ENCODE data around the gene TUBA4B.
"Not testable (repeated sequence)": the region's sequence is repeated elsewhere in the genome, so short reads cannot be mapped to it uniquely, and the experiment has no call there.

Gene TUBA4B

DNA sequence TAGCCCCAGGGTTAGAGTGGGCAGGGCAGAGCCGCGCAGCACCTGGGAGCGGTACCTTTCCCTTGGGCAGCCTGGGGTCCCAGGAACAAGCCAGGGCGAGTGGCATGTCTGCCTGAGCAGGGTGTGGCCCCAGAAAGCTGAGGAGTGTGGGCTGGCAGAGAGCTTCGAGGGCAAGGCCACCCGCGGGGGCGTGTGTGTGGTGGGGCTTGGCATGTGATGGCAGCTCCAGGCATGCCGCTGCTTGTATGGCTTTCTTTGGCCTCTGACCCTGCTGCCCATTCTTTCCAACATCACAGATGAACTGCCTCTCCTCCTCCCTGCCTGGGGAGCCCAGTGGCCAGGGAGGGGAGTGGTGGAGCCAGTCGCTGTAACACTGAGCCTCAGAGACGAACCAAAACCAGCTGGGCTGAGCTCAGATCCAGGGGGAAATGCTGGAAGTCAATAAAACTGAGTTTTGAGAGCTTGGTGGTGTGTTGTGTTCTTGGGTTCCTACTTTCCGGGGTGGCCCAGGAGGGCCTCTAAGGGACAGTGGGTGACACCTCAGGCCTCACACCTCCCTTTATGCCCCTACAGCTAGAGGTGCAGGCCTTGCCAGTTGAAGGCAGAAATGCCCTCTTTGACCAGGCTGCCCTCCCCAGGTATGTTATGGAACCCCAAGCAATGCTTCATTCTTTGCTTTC is 33.5 kb downstream of the TUBA4B start:
- no peak for DNase-seq (ENCODE audit: extremely low spot score)
- TF ChIP-seq, protein P1, sequence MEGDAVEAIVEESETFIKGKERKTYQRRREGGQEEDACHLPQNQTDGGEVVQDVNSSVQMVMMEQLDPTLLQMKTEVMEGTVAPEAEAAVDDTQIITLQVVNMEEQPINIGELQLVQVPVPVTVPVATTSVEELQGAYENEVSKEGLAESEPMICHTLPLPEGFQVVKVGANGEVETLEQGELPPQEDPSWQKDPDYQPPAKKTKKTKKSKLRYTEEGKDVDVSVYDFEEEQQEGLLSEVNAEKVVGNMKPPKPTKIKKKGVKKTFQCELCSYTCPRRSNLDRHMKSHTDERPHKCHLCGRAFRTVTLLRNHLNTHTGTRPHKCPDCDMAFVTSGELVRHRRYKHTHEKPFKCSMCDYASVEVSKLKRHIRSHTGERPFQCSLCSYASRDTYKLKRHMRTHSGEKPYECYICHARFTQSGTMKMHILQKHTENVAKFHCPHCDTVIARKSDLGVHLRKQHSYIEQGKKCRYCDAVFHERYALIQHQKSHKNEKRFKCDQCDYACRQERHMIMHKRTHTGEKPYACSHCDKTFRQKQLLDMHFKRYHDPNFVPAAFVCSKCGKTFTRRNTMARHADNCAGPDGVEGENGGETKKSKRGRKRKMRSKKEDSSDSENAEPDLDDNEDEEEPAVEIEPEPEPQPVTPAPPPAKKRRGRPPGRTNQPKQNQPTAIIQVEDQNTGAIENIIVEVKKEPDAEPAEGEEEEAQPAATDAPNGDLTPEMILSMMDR (IDR thresholded peaks at IDR 0.05; ENCODE audit: control extremely low read depth, extremely low read depth, low read depth, missing control alignments) = no peak
- POLR2A ChIA-PET = interaction anchor here (0.7 to 1.0 kb wide), 3 partner anchors 8 to 59 kb away, joined by 3 to 8 read pairs (median 3); no protein-coding TSS in a partner anchor
- CTCF ChIA-PET = interaction anchor here (1.0 to 16.0 kb wide), 5 partner anchors 4 to 307 kb away, joined by 4 to 336 read pairs (median 20); partner anchors contain the start of gene DNAJB2

DNA sequence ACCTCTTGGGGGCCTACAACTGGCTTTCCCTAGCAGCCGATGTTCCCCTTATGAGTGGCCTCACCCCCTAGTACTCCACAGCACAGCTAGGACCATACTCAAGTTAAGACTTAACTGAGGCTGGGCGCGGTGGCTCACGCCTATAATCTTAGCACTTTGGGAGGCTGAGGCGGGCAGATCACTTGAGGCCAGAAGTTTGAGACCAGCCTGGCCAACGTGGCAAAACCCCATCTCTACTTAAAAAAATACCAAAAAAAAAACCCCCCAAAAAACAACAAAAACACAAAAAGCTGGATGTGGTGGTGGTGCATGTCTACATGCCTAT is 34.0 kb downstream of the TUBA4B start:
- ChIA-PET CTCF (interaction anchor here (1.0 to 16.0 kb wide), 4 partner anchors 4 to 25 kb away, joined by 4 to 336 read pairs (median 178); partner anchors contain the start of gene DNAJB2), POLR2A (interaction anchor here (0.7 to 0.9 kb wide), 2 partner anchors 9 to 59 kb away, joined by 3 read pairs; no protein-coding TSS in a partner anchor)
- not testable (repeated sequence) for DNase-seq (ENCODE audit: extremely low spot score)

DNA sequence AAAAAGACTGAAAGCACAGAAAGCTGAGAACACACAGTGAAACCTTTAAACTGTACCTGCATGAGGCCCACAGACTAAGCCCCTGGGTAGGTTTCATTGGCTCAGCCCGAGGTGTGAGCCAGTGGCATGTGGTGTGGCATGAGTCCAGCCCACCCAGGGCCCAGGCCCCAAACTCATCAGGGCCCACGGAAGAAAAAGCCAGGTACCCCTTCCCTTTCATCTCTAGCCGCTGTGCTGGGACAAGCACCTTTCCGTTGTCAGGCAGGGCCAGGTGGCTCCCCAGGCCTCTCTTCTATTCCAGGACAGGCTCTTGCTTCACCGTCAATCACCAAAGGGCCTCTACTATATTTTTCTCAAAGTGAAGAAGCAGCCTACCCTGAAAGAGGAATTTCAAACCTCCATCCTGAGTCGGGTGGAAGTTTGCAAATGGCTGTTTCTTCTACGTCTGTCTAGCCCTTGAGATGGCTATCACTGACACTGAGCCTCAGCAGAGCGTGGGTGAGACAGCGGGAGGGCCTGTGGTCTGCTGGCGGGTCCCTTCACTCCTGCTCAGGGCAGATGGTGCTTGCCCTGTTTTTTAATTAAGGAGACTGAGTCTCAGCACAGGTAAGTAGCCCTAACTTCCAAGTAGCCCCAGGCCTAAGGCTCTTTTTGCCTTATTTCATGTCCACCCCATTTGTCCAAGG is 34.7 kb downstream of the TUBA4B start:
- DNase-seq (ENCODE audit: extremely low spot score) = no peak
- TF ChIP-seq, protein P1 (IDR thresholded peaks at IDR 0.05; ENCODE audit: control extremely low read depth, extremely low read depth, low read depth, missing control alignments) = no peak
- ChIA-PET POLR2A (interaction anchor here (0.7 kb wide), 1 partner anchor 9 kb away, joined by 3 read pairs; no protein-coding TSS in a partner anchor), CTCF (interaction anchor here (3.9 to 11.5 kb wide), 2 partner anchors 8 to 11 kb away, joined by 20 to 336 read pairs; partner anchors contain the start of gene DNAJB2)

DNA sequence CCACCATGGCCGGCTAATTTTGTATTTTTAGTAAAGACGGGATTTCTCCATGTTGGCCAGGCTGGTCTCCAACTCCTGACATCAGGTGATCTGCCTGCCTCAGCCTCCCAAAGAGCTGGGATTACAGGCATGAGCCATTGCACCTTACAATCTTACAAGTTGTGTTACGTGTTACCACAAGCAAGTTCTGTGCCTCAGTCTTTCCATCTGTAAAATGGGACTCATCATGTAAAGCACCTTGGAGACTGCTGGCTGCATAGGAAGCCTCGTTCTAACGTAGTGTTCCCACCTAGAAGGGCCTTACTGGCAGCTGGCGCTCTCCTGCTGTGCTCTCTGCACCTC is 36.1 kb downstream of the TUBA4B start:
- DNase-seq (ENCODE audit: extremely low spot score) = no peak
- TF ChIP-seq, protein P1 (IDR thresholded peaks at IDR 0.05; ENCODE audit: control extremely low read depth, extremely low read depth, low read depth, missing control alignments) = no peak
- ChIA-PET CTCF (interaction anchor here (0.7 to 11.5 kb wide), 2 partner anchors 8 to 10 kb away, joined by 3 to 336 read pairs; partner anchors contain the start of gene DNAJB2), POLR2A (interaction anchor here (1.4 kb wide), 1 partner anchor 10 kb away, joined by 3 read pairs; the partner anchor contains the start of gene DNAJB2)

DNA sequence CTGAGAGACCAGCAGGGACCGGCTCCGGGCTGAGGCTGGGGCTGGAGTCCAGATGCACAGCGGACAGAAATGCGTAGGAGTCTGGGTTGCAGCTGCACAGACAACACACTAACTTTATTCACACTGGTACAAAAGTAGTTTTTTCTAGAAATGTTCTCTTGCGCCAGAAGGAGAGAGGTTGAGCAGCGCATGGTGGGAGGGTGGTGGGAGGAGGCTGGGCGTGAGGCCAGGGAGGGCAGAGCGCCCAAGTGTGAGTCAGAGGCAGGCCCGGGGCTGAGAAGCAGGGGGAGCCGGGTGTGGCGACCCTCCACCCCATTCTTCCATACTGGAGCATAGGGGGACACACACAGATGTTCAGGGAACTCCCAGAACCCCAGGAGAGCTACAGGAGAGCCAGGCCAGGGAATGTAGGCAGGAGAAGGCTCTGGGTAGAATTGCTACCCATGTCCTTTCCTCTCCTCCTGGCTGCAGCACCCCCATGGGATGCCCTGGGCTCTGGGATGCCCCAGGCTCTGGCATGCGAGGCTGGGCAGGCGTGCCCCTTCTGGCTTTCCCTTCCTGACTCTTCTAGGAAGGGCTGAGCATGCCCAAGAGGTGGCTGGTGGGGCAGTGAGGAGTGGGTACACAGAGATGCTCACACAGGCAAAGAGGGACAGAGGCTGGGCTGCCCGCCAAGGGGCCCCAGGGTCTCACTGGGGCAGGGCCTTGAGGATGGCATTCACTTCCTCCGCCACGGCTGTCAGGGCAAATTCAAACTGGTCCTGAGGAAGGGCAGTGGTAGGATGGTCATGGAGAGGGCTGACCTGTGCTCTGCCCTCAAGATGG is 36.7 kb downstream of the TUBA4B start:
- DNase-seq (ENCODE audit: extremely low spot score) = no peak
- POLR2A ChIA-PET = interaction anchor here (1.4 kb wide), 1 partner anchor 11 kb away, joined by 3 read pairs; the partner anchor contains the start of gene DNAJB2
- TF ChIP-seq, protein P1 (IDR thresholded peaks at IDR 0.05; ENCODE audit: control extremely low read depth, extremely low read depth, low read depth, missing control alignments) = no peak
- CTCF ChIA-PET = interaction anchor here (1.4 to 12.0 kb wide), 3 partner anchors 10 to 117 kb away, joined by 5 to 336 read pairs (median 164); partner anchors contain the start of genes CNPPD1, DNAJB2 and SLC23A3

DNA sequence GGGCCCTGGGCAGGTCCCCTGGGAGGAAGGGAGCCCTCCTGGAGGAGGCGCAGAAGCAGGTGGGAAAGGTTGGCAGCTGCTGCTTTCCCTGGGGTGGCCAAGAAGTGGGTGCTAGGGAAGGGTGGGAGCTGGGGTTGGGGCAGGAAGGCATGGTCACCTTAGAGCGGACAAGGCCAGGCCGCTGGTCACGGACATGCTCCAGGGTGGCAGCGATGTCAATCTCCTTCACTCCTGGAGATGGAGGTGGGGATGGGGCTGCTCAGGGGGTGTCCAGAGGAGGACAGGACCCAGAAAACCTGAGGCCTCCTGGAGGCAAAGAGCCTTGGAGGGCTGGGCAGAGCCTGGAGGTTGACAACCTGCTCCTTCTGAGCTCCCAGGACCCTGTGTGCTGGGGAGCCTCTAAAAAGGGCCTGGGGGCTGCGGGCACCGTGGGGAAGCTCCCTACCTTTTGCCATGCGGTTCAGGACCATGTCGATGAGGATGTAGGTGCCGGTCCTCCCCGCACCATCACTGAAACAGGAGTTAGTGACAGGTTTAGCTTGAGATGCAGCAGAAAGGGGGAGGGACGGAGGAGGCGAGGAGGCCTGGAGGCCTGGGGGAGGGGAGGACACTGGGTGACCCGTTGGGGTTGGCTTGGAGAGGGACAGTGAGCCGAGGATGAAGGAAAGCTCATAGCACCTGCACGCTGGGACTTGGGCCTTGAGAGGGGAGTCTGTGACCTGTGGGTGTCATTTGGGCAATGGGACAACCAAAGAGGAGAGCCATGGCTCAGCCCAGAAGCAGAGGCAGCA is 37.5 kb downstream of the TUBA4B start:
- TF ChIP-seq, protein P1 (IDR thresholded peaks at IDR 0.05; ENCODE audit: control extremely low read depth, extremely low read depth, low read depth, missing control alignments) = no peak
- ChIA-PET POLR2A (no interaction called here), CTCF (interaction anchor here (0.6 to 12.0 kb wide), 5 partner anchors 9 to 131 kb away, joined by 3 to 336 read pairs (median 116); partner anchors contain the start of genes CNPPD1, DNAJB2, SLC23A3 and TUBA4A)
- DNase-seq (ENCODE audit: extremely low spot score) = no peak
